GM12878 (cell line): ENCODE results near the gene AVPR1B. TPM values are rescaled to one million over a fixed set of nuclear protein-coding genes. Genes with fewer than 3 reads are reported as not detected.
A peak's percentile ranks its signal among the peaks of the same experiment; 100 is the strongest.

ENCODE experiments used
- IRF4 ChIP-seq: IDR thresholded peaks from 2 replicates; pipeline ENCODE4 v1.6.1; 2011; ENCODE audit warnings: low read depth, low read length
- NR2F1 ChIP-seq: fragments of 450-650 bp; conservative IDR thresholded peaks from 2 replicates; pipeline ENCODE4 v1.6.1; 2017; ENCODE audit warnings: mild to moderate bottlenecking
- SPI1 ChIP-seq: IDR thresholded peaks from 2 replicates; pipeline ENCODE4 v1.6.1; 2011; ENCODE audit warnings: low read depth, mild to moderate bottlenecking, low read length, moderate library complexity, borderline replicate concordance; ENCODE audit not compliant: insufficient read depth
- TCF12 ChIP-seq: IDR thresholded peaks from 2 replicates; pipeline ENCODE4 v1.6.1; 2011; ENCODE audit warnings: low read depth, mild to moderate bottlenecking, low read length
- TCF3 ChIP-seq: IDR thresholded peaks from 2 replicates; pipeline ENCODE4 v1.6.1; 2012; ENCODE audit warnings: low read depth, mild to moderate bottlenecking, low read length, borderline replicate concordance; ENCODE audit not compliant: insufficient read depth
- USF2 ChIP-seq: IDR thresholded peaks from 2 replicates; pipeline ENCODE4 v1.6.1; 2011; ENCODE audit warnings: low read depth, low read length, improper control_type of control experiment, borderline replicate concordance
- ZBTB40 ChIP-seq: fragments of 450-650 bp; IDR thresholded peaks from 2 replicates; pipeline ENCODE4 v1.6.1; 2016; ENCODE audit warnings: mild to moderate bottlenecking, moderate library complexity, borderline replicate concordance
- ZNF217 ChIP-seq: fragments of 450-650 bp; IDR thresholded peaks from 2 replicates; pipeline ENCODE4 v1.6.1; 2017; ENCODE audit warnings: antibody characterized with exemption, mild to moderate bottlenecking
- polyA plus RNA-seq, 11 experiments: library from polyadenylated mRNA; depleted of rRNA in 4 of 11; unstranded in 6 of 11; stranded (reverse) in 5 of 11; fragments of >200 nt; fragmentation: Nextera tagmentation in 4 of 11; fragmentation: Illumina TruSeq in 1 of 11; extraction: Ambion mirVana in 4 of 11; extraction: Trizol in 1 of 11; gene quantifications; 1 replicate in 1 of 11; 2 replicates in 10 of 11; pipeline versions ENCODE4 v1.2.1 to v1.2.3, GENCODE V29; 2011 to 2016; ENCODE audit warnings: inconsistent platforms in 2 of 11, missing spikeins in 2 of 11, low read depth in 1 of 11
- total RNA-seq, 4 experiments: library from RNA; depleted of rRNA in 3 of 4; stranded (reverse); fragments of >200 nt in 3 of 4; fragmentation: Illumina TruSeq in 1 of 4; extraction: Trizol in 1 of 4; gene quantifications; 2 replicates each; pipeline versions ENCODE4 v1.2.1 to v1.2.3, GENCODE V29; 2013 to 2021

The AVPR1B gene
- total and polyA plus RNA-seq, 10 of the 15 experiments (the other 5 are each of a cell fraction or from before 2014, with no cell fraction given), result not detected

- TF ChIP-seq TCF3, result no peak
- no peak for TF ChIP-seq ZBTB40
- TF ChIP-seq TCF12, result 0 out of 2 replicates have a peak, but pooled peaks have one; percentile 8
- no peak for TF ChIP-seq USF2
- 0 out of 2 replicates have a peak, but pooled peaks have one; percentile 58 for TF ChIP-seq IRF4
- peak; percentile 74; the same call in 1 of the 2 replicates for TF ChIP-seq SPI1
- TF ChIP-seq ZNF217, result no peak
- no peak for TF ChIP-seq NR2F1
These were observed 50.6 kb downstream of the AVPR1B start (continued) for GRCh38 chr1:206066479-206067171.
